Measurements from ENCODE around the gene MUC20. TPM values are rescaled to one million over a fixed set of nuclear protein-coding genes. Genes with fewer than 3 reads are reported as not detected.

Gene MUC20
- total and polyA plus RNA-seq, 2 experiments from 2014 or later = 0.29 TPM; not detected in 1

- Mint-ChIP-seq H3K9me3 (no peaks in the 10 kb centered on the region; the same call in 2 of the 3 replicates), H3K27me3 (ENCODE audit: insufficient read depth, low read depth, poor library complexity) (peaks cover 4% of the 10 kb centered on the region), H3K4me3 (no peak overlapping the region), H3K4me1 (peaks cover 21% of the 10 kb centered on the region), H3K27ac (no peak overlapping the region), H3K36me3 (ENCODE audit: low read depth) (no peaks in the 10 kb centered on the region)
- ATAC-seq (no peak), DNase-seq (ENCODE audit: low spot score) (no peak)
- TF ChIP-seq ZNF331 (CRISPR knock-in tag; IDR thresholded peaks at IDR 0.05; ENCODE audit: low read depth) = no peak
- no peak for TF ChIP-seq ZNF114 (CRISPR knock-in tag; IDR thresholded peaks at IDR 0.05)
- no peak for TF ChIP-seq CREB1 (CRISPR knock-in tag; IDR thresholded peaks at IDR 0.05; ENCODE audit: low read depth)
- TF ChIP-seq POLR2AphosphoS5 (IDR thresholded peaks at IDR 0.05; ENCODE audit: low read depth) = no peak
- no peak for TF ChIP-seq ZNF462 (CRISPR knock-in tag; IDR thresholded peaks at IDR 0.05)
- TF ChIP-seq REST (IDR thresholded peaks at IDR 0.05; ENCODE audit: unreplicated experiment) = no peak
- TF ChIP-seq ETS1 (IDR thresholded peaks at IDR 0.05) = no peak
- no peak for TF ChIP-seq EZH2phosphoT487 (IDR thresholded peaks at IDR 0.05; ENCODE audit: unreplicated experiment)
- no peak for TF ChIP-seq JUNB (IDR thresholded peaks at IDR 0.05; ENCODE audit: unreplicated experiment)
- TF ChIP-seq STAT1 (IDR thresholded peaks at IDR 0.05; ENCODE audit: unreplicated experiment) = no peak
- no peak for TF ChIP-seq EZH2 (IDR thresholded peaks at IDR 0.05; ENCODE audit: low read depth, unreplicated experiment)
- TF ChIP-seq NANOG (IDR thresholded peaks at IDR 0.05; ENCODE audit: borderline replicate concordance) = no peak
- TF ChIP-seq CTCF (conservative IDR thresholded peaks at IDR 0.05; ENCODE audit: low read depth in 2 of 2) = no peak
- no peaks in the 10 kb centered on the region for H3K36me3 ChIP-seq (ENCODE audit: insufficient read depth)
- H4K20me1 ChIP-seq (replicated peaks; ENCODE audit: insufficient read depth) = no peaks in the 10 kb centered on the region
- H3K4me1 ChIP-seq (ENCODE audit: insufficient read depth) = no peaks in the 10 kb centered on the region
- H3K4me2 ChIP-seq = no peak overlapping the region
- H3F3A ChIP-seq (replicated peaks; ENCODE audit: low read depth) = no peaks in the 10 kb centered on the region
- H3K79me2 ChIP-seq (replicated peaks; ENCODE audit: insufficient read depth) = no peaks in the 10 kb centered on the region
- H3K27me3 ChIP-seq (ENCODE audit: insufficient read depth) = no peaks in the 10 kb centered on the region
- no peak overlapping the region for H3K27ac ChIP-seq (ENCODE audit: low read depth)
- 0 out of 2 replicates have a peak, but pooled peaks cover 6% of the 10 kb centered on the region for H3K9me2 ChIP-seq (ENCODE audit: insufficient read depth)
- H2AFZ ChIP-seq = no peak overlapping the region
- no peak overlapping the region for H3K4me3 ChIP-seq
Measured at GRCh38 chr3:195708626-195709481, 11.9 kb upstream of the MUC20 start.
